Renal cortical epithelial cell (primary cell): ENCODE data around the gene MS4A2. TPM values are rescaled to one million over a fixed set of nuclear protein-coding genes. Genes with fewer than 3 reads are reported as not detected.
"Not testable (repeated sequence)": the region's sequence is repeated elsewhere in the genome, so short reads cannot be mapped to it uniquely, and the experiment has no call there.

Experiments used
- DNase-seq: peaks from one replicate; pipeline ENCODE4 v3.0.0-alpha.2; 2011; ENCODE audit warnings: low read depth
- total RNA-seq: library from RNA; depleted of rRNA; stranded (reverse); fragments of >200 nt; gene quantifications from 2 replicates; pipeline ENCODE4 v1.2.3, GENCODE V29; 2014

The MS4A2 gene
- total RNA-seq, 1 donor from 2014 or later = not detected

DNA sequence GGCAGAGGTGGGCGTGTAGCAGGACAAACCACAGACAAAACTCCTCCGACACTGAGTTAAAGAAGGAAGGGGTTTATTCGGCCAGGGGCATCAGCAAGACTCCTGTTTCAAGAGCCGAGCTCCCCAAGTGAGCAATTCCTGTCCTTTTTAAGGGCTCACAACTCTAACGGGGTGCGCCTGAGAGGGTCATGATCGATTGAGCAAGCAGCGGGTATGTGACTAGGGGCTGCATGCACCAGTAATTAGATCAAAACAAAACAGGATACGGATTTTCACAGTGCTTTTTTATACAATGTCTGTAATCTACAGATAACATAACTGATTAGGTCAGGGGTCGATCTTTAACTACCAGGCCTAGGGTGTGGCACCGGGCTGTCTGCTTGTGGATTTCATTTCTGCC lies 12.9 kb downstream of the MS4A2 start:
- DNase-seq = not testable (repeated sequence)

DNA sequence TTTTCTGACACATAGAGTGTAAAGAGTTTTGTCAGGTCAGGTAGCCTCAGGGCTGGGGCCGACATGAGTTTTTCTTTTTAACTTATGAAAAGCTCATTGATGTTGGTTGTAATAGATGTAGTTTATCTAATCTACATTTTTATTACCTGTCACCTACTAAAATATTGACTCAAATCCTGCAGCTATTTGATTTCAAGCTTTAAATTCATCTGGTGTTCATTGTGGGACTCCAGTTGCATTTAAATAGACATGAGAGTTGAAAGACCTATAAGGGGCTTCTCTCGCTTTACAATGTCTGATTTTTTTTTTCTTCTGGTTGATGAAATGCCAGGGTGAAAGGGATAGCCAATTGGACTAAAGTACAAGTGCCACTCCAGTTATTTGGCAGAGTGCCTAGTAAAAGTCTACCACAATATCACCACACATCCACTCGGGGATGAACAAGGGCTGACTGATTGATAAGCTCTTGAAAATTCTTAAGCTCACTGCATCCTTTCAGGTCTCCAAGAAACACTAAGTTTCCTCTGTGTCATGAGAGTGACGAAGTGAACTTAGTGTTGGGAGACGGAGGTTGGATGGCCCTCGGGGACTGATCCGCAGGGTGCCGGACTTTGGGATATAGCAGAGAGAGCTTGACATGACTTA lies 16.1 kb downstream of the MS4A2 start:
- not testable (repeated sequence) for DNase-seq

DNA sequence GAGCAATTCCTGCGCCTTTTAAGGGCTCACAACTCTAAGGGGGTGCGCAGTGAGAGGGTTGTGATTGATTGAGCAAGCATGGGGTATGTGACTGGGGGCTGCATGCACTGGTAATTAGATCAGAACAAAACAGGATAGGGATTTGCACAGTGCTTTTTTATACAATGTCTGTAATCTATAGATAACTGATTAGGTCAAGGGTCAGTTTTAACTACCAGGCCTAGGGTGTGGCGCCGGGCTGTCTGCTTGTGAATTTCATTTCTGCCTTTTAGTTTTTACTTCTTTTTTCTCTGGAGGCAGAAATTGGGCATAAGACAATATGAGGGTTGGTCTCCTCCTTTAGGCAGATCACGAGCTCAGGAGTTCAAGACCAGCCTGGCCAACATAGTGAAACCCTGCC lies 20.2 kb downstream of the MS4A2 start:
- DNase-seq = not testable (repeated sequence)

DNA sequence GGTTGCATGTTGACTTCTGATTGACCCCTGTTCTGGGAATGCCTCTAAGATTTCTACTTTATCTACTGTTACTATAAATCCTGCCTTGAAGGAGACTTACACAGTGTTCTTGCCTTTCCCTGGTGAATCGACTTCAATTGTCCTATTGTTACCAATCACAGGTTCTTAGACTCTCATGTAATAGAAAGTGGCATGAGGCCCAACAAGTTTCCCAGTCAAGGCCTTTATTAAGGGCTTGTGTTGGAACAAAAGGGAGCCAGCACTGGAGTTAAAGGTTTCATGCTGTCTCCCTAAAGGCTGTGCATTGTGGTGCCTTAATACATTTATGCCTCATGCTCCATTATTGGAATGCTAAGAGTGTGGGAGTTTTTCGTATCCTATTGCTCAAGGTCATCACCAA lies 23.3 kb downstream of the MS4A2 start:
- DNase-seq = no peak

DNA sequence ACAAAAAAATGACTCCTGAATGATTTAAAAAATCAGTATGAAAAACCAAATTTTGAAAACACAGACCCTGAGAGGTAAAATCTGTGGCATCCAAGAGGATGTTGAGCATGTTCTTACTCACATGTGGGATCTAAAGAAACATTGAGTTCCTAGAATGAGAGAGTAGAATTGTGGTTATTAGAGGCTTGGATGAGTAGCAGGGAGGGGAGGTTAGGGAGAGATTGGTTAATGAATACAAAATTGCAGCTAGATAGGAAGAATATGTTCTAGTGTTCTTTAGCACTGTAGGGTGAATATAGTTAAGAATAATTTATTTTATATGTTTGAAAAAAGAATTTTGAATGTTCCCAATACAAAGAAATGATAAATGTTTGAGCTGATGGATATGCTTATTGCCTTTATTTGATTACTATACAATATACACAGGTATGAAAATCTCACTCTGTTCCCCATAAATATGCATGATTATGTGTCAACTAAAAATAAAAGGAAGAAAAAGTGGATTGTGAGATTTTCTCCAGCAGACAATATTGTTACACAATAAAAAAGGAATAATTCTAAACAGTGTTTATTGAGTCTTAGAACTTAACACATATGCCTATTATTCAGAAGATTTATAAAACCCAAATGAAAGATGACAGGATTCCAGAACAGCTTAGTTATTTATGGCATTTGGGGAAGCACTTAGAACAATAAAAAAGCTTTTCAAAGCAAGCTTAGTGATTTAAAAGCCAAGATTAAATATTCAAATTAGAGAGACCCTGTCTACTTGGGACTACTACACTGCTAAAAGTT lies 28.7 kb downstream of the MS4A2 start:
- peak; percentile 72 for DNase-seq

DNA sequence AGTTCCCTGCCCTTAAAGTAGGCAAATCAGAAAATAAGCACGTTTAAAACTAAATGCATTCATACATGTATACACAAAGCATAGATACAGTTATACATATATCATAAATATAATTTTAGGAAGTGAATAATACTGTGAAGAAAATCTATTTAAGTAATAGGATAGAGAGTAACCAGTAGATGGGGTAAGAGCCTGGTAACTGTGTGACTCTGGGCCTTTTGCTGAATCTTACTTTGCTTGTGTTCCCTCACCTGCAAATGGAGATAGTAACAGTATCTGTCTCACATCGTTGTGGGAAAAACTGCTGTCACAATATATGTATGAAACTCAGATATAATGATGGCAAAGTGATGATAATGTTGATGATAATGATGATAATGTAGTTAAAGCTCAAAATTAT lies 29.9 kb downstream of the MS4A2 start:
- DNase-seq = no peak

DNA sequence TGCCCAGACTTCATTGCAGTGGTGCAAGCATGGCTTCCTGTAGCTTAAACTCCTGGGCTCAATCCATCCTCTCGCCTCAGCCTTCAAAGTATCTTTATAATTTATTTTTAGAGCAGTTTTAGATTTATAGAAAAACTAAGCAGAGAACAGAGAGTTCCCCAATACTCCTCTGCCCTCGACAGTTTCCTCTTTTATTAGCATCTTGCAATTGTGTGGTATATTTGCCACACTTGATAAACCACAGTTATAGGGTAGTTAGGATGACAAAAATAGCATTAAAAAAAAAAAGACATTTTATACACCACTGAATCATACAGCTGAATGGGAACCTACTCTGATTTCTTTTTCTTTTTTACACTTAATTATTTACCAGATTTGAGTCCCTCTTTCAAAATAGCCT lies 31.2 kb downstream of the MS4A2 start:
- DNase-seq = no peak

DNA sequence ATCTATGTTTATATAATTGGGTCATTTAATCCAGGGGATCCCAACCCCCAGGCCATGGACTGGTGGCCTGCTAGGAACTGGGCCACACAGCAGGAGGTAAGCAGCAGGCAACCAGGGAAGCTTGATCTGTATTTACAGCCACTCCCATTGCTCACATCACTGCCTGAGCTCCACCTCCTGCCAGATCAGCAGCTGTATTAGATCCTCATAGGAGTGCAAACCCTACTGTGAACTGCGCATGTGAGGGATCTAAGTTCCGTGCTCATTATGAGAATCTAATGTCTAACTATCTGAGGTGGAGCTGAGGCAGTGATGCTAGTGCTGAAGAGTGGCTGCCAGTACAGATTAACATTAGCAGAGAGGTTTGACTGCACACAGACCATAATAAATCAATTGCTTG lies 32.8 kb downstream of the MS4A2 start:
- DNase-seq = peak; percentile 71

DNA sequence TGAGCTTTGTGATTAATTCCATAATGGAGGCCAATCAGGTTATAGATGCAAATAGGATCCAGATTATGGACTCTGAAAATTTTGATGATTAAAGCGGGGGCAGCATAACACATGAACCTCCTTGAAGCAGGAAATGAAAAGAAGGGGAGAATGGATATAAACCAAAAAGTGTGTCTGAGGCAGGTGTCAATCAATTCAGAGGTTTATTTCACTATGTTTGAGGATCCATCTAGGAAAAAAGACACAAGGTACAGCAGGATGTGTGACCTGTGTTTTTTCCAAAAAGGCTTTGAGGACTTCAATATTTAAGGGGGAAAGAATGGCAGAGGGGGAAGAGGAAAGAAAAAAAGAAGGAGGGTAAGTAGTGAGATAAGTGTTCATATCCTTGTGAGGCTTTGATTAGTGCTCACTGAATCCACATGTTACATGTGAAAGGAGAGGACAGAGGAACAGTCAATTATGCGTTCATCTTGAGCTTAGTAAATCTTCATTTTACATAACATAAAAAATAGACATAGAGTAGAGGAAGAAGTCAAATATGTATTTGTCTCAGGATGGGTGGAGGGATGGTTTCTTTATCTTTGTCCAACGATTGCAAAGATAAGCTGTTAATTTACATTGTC lies 34.1 kb downstream of the MS4A2 start:
- DNase-seq = no peak

DNA sequence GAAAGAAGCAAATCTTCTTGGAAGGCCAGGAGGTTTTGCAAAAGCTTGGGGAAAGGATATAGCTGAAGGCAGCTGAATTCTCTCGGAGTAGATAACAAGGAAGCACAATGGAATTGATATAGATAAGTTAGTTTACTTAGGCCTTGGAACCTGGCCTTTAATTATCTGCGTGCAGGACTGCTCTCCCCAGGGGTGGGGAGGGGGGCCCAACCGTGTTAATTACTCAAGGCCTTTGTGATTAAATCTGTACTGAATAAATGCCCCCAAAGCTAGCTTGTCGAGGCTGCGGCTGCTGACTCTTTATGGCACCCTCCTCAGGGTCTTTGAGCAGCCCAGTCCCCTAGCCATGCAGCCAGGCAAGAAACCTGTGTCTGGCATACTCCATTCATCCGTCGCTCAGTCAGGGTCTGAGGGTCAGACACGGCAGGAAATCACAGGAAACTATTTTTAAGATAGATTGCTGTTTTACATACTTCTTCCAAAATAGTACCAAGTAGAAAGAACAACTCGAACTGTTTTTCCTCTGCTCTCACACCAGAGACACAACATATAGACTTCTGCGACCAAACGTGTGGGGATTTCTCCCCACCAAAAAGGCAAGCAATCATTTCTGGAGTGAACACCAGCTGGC lies 36.5 kb downstream of the MS4A2 start:
- DNase-seq = no peak

DNA sequence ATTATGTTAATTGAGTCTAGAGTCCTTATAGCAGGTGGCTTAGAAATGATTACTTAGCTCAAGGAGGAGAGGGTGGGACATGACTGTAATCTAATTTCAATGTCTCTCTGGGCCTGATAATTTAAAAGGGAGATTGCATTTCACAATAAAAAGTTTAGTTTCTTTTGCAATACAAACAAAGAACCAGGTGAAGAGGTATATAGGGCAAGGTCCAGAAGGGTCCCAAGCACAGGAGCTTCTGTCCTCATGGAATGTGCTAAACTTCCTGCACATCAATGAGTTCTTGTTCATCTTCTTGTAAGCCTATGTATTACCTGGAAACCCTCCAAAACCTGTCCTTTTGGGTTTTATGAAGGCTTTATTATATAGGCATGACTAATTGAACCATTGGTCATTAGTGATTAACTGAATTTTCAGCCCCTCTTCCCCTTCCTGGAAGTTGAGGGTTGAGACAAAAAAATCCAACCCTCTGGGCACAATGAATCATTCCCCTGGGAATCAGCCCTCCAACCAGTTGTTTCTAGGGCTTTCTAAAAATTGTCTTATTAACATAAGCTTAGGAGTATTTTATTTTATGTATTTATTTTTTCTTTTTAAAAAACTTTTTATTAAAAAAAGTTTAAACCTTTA lies 37.6 kb downstream of the MS4A2 start:
- DNase-seq = peak; percentile 84

DNA sequence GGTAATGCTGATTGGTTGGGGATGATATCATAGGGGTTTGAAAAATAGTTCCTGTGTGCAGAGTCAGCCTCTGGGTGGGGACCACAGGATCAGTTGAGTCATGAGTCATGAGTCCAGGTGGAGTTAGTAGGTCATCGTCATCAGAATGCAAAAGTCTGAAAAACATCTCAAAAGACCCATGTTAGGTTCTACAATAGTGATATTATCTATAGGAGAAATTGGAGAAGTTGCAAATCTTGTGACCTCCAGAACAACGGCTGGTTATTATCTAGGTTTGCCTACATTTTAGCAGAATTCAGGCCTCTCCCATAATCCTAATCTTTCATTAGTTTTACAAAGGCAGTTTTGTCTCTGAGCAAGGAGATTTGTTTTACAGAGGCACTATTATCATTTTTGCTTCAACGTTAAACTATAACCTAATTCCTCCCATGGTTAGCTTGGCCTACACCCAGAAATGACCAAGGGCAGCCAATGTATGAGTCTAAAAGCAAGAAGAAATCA lies 38.9 kb downstream of the MS4A2 start:
- DNase-seq = peak; percentile 88

DNA sequence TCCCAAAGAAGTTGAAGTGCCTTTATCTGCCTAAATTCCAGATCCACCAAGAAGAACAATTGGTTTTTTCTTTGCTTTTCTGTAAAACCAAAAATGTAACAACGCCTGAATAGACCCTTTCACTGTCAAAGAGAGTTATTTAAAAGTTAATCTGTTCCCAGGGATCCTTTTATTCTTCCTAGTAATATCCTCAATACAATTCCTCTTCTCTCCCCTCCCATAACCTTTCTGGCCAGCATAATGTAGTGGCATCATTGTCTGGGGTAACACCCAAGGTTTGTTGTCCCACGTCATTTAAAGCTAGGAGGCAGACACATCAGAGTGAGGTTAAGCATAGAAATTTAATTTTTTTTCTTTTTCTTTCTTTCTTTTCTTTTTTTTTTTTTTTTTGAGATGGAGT lies 39.9 kb downstream of the MS4A2 start:
- no peak for DNase-seq

DNA sequence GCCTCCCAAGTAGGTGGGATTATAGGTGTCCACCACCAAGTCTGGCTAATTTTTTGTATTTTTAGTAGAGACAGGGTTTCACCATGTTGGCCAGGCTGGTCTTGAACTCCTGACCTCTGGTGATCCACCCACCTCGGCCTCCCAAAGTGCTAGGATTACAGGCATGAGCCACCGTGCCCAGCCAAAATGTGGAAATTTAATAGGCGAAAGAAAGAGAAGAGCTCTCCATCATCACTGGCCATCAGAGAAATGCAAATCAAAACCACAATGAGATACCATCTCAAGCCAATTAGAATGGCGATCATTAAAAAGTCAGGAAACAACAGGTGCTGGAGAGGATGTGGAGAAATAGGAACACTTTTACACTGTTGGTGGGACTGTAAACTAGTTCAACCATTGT lies 40.4 kb downstream of the MS4A2 start:
- DNase-seq = not testable (repeated sequence)

DNA sequence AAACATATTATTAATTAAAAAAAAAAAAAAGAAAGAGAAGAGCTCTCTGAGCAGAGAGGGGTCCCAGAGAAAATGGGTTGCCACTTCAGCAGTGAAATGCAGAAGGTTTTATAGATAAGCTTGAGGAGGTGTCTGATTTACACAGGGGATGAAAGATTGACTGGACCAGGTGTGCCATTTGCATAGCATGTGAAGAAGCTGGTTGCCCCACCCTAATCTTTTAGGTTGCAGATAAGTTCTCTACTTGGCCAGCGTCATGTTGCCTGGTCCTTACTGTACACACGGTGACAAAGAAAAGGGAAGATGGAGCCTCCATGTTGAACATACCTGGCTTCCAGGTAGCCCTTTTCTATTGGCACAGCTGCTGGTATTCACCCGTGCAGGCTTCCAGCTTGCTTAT lies 41.4 kb downstream of the MS4A2 start:
- DNase-seq = no peak

DNA sequence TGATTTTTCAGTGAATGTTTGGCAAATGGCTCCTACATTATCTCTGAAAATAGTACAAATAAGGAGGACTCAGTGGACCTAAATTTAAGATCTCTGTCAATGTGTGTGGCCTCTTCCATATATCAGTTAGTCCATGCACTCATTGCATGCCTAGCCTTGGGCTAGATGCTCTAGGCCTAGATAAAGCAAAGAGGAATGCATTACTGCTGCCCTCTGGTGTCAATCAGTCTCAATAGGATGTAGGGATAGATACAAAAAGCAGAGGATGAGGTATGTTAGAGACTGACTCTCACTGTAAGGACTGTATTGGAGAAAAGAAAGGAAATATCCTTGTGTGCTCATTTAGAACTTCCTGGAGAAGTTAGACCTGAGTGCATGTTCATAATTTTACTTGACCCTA lies 42.0 kb downstream of the MS4A2 start:
- peak; percentile 71 for DNase-seq

DNA sequence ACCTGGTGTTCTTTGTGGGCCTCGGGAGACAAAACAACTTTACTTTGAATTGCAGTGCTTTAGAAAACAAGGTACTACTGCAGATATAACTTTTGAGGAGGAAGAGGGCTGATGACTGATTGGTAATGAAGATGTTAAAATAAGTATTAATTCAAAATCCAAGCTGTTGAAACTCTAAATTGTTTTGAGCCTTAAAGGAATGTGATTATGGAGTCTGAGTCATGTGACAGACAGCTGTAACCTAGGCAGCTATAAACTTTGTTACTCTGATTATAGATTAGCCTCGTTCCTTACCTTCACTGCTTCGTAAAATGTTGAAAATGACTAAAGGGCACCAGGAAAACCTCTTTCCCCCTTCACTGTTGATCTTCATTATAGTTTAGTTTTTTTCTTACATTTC lies 43.4 kb downstream of the MS4A2 start:
- DNase-seq = peak; percentile 68

DNA sequence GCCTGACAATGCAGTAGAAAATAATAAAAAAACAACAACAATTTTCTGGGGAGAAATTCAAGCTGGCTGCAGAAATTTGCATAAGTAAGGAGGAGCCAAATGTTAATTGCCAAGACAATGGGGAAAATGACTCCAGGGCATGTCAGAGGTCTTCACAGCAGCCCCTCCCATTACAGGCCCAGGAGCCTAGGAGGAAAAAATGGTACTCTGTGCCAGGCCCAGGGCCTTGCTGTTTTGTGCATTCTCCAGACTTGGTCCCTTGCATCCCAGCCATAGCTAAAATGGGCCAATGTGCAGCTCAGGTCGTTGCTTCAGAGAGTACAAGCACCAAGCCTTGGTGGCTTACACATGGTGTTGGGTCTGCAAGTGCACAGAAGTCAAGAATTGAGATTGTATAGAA lies 45.5 kb downstream of the MS4A2 start:
- DNase-seq = no peak

DNA sequence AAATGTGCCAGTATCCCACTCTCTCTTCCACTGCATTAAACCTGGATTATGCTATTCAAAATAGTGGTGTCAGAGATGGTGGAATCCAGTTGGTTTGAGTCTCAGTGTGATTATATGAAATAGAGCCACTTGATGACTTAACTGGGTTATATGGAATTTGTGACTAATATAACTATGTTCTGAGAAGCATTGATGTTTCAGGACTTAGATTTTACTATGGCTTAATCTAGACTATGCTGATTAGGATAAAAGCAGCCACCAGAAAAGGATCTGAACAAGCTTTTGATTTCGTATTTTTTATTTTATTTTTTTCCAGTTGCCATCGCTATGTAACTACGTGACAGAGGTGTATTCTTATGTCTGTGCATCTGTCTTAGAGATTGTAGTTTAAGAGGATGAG lies 55.3 kb downstream of the MS4A2 start:
- DNase-seq = no peak

DNA sequence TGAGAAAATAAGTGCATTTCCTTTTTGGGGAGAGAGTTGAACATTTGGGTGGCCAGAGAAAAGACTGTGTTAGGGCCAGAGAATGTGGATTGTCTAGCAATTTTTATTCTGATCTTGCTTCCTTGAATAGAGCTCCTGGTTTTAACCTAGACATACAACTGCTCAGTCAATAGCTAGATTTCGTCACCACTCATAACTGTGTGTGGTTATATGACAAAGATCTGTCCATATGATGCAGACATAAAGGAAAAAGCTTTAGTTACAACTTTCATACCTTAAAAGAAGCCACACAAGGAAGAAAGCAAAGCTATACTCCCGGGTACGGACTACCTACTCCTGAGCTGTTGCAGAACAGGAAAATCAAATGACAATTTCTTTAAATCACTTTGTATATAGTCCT lies 57.2 kb downstream of the MS4A2 start:
- DNase-seq = no peak
